Measurements from ENCODE around the gene ABLIM2. TPM values are rescaled to one million over a fixed set of nuclear protein-coding genes. Genes with fewer than 3 reads are reported as not detected.
"Not testable (repeated sequence)": the region's sequence is repeated elsewhere in the genome, so short reads cannot be mapped to it uniquely, and the experiment has no call there.

Gene ABLIM2
- total RNA-seq, 1 donor from 2014 or later = 3.6 TPM

DNA sequence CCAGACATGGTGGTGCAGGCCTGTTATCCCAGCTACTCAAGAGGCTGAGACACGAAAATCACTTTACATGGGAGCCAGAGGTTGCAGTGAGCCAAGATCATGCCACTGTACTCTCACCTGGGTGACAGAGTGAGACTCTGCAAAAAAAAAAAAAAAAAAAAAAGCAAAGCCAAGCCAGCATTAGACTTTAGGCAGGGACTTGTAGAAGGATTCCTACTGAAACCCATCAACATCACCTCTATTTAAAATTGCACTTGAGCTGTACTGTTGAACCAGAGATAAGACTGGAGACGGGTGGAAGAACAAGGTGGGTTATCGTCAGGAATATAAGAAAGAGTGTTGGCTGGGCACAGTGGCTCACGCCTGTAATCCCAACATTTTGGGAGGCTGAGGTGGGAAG, 203.2 kb downstream of the ABLIM2 start:
- ATAC-seq (no peak), DNase-seq (ENCODE audit: low spot score) (no peak)

- DNase-seq (ENCODE audit: low spot score) (no peak), ATAC-seq (no peak)
Measured at GRCh38 chr4:7952615-7953014, 206.0 kb downstream of the ABLIM2 start.

DNA sequence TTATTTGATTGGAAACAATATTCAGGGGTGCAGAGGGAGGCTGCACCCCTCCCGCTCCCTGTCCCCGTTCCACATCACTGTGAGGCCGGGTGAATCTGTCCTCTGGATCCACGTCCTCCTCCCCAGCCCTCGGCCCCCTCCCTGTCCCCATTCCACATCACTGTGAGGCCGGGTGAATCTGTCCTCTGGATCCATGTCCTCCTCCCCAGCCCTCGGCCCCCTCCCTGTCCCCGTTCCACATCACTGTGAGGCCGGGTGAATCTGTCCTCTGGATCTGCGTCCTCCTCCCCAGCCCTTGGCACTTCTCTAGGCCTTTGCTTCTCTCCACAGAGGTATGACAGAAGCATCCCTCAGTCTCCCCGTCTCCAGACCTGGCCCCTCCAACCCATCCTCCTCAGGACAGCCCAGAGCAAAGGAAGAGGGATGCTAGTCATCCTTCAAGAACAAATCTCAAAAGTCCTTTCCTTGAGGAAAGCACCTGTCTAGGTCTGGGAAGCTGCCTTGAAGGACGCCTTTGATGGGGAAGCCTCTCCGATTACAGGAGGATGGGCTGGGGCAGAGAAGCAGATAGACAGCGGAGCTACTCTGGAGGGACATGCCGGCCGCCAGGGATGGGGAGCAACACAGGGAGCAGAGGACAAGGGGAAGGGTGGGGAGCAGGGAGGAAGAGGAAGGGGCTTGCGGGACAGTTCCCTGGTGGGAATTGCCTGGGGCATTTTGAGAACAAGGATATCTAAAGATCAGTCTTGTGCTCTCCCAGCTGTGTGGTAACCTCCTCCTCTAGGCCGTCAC, 208.1 kb downstream of the ABLIM2 start:
- ATAC-seq = no peak
- DNase-seq (ENCODE audit: low spot score) = no peak

DNA sequence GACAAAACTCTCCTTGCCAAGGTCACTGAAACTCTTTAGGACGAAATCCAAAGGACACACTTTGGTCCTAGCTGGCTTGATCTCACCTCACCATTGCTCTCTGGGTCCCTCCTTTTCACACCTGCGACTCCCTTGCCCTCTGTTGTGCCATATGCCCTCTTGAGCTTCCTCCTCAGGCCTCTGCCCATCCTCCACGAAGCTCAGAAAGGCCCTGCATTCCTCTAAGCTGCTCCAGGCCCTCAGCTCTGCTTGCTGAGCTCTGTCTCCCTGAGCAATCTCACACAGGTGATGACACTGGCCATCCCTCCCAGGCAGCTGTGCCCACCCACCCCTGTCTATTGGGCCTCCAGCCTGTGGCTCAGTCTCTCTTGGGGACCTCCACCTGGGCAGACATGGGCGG, 208.9 kb downstream of the ABLIM2 start:
- ATAC-seq (no peak), DNase-seq (ENCODE audit: low spot score) (no peak)

GRCh38 chr4:7947927-7948326, 210.7 kb downstream of the ABLIM2 start:
- no peak for ATAC-seq
- no peak for DNase-seq (ENCODE audit: low spot score)

- ATAC-seq = no peak
- no peak for DNase-seq (ENCODE audit: low spot score)
Measured at GRCh38 chr4:7945709-7946380, 212.8 kb downstream of the ABLIM2 start.

DNA sequence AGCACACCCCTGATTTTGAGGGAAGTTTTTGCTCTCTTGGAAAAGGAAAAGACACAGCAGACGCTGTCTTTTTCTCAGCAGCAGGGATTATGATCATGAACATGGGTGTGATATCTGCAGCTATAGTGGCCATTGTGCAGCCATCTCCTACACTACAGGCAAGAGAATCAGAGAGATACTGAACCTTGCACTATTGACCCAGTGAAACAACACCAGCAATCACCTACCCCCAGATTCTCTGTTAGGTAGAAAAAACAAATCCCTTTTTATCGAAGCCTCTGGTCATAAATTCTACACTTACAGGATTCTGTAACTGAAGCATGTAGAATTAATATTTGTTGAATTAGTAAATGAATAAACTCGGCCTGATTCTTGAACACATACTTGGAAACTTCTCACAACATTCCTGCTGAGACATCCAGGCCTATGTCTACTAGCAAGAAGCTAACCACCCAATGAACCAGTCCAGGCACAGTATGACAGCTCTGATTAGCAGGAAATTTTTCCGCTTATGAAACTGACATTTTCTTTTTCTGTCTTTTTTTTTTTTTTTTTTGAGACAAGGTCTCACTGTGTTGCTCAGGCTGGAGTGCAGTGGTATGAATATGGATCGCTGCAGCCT, 213.9 kb downstream of the ABLIM2 start:
- DNase-seq (ENCODE audit: low spot score) (no peak), ATAC-seq (peak; percentile 37)

- DNase-seq (ENCODE audit: low spot score); ATAC-seq: not testable (repeated sequence)
Measured at GRCh38 chr4:7943688-7944087, 214.9 kb downstream of the ABLIM2 start.

DNA sequence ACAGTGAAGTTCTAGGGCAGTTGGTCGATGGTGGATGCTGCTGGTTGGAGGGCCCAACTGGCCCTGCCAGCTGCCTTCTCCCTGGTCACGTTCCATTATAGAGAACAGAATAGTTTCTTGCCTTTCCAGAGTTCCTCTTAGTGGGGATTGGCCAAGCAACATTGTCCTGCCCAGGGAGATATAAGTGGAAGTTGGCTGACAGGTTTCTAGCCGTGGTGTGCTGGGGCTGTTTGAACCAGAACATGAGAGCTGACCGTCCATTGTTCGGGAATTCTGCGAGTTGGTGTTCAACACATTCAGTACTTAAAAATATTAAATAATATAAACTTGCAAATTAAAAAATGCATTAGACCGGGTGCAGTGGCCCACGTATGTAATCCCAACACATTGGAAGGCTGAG, 215.4 kb downstream of the ABLIM2 start:
- DNase-seq (ENCODE audit: low spot score) = no peak
- ATAC-seq = no peak

DNA sequence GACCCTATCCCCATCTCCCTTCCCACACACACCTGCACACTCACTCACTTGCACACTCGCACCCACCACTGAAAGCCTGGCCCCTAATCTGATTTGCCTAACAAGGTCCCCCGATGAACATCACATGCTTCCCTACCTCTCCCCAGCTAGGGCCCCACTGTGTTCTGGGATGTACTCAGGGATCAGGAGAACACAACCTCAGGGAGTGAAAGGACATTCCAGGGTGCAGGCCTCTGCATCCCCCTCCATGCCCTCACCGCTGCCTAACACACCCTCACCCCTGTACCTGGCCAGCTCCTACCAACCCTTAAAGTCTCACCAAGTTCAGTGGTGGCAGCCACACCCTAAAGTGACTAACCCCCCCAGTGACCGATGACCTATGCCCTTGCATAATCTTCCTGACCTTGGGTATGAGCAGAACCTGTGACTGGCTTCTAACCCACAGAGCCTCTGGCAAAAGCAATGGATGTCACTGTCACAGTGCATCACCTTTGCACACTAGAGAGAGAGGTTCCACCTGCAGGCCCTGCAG, 216.6 kb downstream of the ABLIM2 start:
- DNase-seq (ENCODE audit: low spot score) (no peak), ATAC-seq (no peak)

- DNase-seq (ENCODE audit: low spot score) = no peak
Measured at GRCh38 chr4:7941111-7941964, 217.3 kb downstream of the ABLIM2 start.

DNA sequence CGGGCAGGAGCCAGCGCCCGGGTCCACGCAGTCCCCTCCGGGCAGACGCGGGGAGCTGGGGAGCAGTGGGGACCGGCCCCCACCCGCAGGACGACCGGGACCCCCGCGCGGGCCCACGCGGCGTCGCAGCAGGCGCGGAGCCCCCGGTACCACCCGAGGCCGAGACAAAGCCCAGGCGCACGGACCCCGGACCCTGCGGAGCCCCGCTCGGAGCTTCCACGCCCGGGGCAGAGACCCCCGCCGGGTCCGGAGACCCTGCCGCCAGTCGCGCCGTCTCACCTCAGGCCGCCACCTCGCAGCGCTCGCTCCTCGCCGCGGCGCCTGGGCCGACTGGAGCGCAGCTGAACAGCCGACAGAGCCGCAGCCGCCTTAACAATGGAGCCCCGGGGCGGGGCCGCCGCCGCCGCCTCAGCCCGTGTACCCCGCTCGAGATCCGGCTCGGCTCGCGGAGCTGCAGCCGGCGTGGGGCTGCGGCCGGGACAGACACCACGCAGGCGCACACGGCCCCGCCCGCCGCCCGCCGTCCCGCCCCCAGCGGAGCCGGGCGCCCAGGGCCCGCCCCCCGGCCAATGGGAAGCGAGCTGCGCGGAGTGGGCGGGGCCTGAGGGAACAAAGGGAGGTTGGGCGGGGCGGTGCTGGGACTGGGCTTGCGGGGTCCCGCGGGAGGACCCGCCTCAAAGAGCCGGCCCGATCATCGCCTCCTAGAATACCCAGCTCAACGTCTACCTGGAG, 219.1 kb downstream of the ABLIM2 start, which contains the start of gene AFAP1:
TSS of gene AFAP1 (minus strand) at position 485 of the 732 bp plus-strand sequence. CDS start 67,783 bp downstream, outside the sequence.
- peak; percentile 98 for ATAC-seq
- DNase-seq (ENCODE audit: low spot score) = peak; percentile 80

More at GRCh38 chr4:7941111-7941964, 217.3 kb downstream of the ABLIM2 start:
- no peak for ATAC-seq

- peak; percentile 27 for ATAC-seq
- no peak for DNase-seq (ENCODE audit: low spot score)
Measured at GRCh38 chr4:7938609-7939376, 219.8 kb downstream of the ABLIM2 start.

GRCh38 chr4:7938266-7938608, 220.4 kb downstream of the ABLIM2 start:
- ATAC-seq (no peak), DNase-seq (ENCODE audit: low spot score) (no peak)

GRCh38 chr4:7937006-7937405, 221.6 kb downstream of the ABLIM2 start:
- DNase-seq (ENCODE audit: low spot score) (no peak), ATAC-seq (no peak)

DNA sequence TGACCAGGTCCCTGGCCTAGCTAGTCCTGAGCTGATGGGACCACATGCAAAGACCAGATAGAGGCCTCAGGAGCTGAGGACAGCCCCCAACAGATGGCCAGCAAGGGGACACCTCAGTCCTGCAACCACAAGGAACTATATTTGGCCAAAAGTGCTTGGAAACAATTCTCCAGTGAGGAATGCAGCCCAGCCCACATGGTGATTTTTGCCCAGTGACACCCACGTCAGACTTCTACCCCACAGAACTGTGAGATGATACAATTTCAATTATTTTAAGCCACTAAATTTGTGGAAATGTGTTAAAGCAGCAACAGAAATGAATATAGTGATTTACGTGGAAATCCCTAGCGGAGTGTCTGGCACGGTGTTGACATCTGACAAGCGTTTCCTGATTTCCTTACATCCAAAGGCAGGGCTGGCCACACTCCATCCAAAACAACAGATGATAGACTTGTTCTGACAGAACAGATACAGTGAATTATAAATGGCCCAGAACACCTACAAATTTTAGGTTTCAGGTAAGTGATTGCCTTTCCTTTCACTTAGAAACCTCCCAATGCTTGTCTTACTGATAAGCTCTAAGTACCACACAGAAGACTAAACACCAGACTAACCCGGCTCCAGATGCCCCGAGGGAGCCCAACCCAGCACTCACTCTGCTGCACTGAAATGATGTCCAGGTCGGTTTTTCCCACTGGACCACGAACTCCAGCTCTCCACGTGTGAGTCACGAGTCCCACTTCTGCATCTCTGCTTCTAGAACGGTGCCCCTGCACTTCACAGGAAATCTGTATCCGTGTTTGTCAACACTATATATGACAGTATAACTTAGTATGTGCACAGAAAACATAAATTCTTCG, 224.7 kb downstream of the ABLIM2 start:
- DNase-seq (ENCODE audit: low spot score) = no peak
- no peak for ATAC-seq

GRCh38 chr4:7932287-7932686, 226.3 kb downstream of the ABLIM2 start:
- no peak for ATAC-seq
- no peak for DNase-seq (ENCODE audit: low spot score)
